Activated T-helper 2 cell treated with anti-CD3 and anti-CD28 coated beads, Interferon-gamma antibody, Interleukin-2, Interleukin-4, amounts not matched to agents 10 μg/mL and 5 μg/mL and 100 μg/mL, durations not matched to agents 14 hours and 24 hours and 36 hours (primary cell): ENCODE results near the gene BSN. TPM values are rescaled to one million over a fixed set of nuclear protein-coding genes. Genes with fewer than 3 reads are reported as not detected.

Experiments used
- DNase-seq: peaks from one replicate; pipeline ENCODE4 v3.0.0; 2021; ENCODE audit warnings: low spot score
- H3K27ac Mint-ChIP-seq: one replicate; pipeline ENCODE4 v1.8.0; 2021; ENCODE audit warnings: mixed read lengths
- H3K27me3 Mint-ChIP-seq: one replicate; pipeline ENCODE4 v1.8.0; 2021; ENCODE audit warnings: low read depth, mixed read lengths
- H3K36me3 Mint-ChIP-seq: one replicate; pipeline ENCODE4 v1.8.0; 2021; ENCODE audit warnings: low read depth, mixed read lengths
- H3K4me1 Mint-ChIP-seq: one replicate; pipeline ENCODE4 v1.8.0; 2021; ENCODE audit warnings: low read depth, mixed read lengths
- H3K4me3 Mint-ChIP-seq: one replicate; pipeline ENCODE4 v1.8.0; 2021; ENCODE audit warnings: low read depth, mild to moderate bottlenecking, moderate library complexity, mixed read lengths
- H3K9me3 Mint-ChIP-seq: one replicate; pipeline ENCODE4 v1.8.0; 2021; ENCODE audit warnings: mixed read lengths
- intact Hi-C: fragments of 100-400 bp; cut with micrococcal nuclease; formaldehyde crosslinking; loops from one replicate; pipeline ENCODE4 v1.15.1; 2023
- total RNA-seq: library from RNA; stranded (reverse); gene quantifications from 2 replicates; pipeline ENCODE4 v1.2.3, GENCODE V29; 2022

Gene BSN
- total RNA-seq, 1 donor from 2014 or later, result 0.09 TPM

- no peaks in the 10 kb centered on the region for H3K9me3 Mint-ChIP-seq
- intact Hi-C loops, result no loop called here
- no peak overlapping the region for H3K4me3 Mint-ChIP-seq
Measured at GRCh38 chr3:49650177-49650576, 95.9 kb downstream of the BSN start.

DNA sequence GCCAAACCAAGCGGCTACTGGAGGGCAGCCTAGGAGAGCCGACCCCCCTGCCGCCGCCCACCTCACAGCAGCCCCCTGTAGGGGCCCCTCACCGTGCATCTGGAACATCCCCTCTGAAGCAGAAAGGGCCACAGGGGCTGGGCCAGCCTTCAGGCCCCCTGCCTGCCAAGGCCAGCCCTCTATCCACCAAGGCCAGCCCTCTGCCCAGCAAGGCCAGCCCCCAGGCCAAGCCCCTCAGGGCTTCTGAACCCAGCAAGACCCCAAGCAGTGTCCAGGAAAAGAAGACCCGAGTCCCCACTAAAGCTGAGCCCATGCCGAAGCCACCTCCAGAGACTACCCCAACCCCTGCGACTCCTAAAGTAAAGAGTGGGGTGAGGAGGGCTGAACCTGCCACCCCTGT, 96.4 kb downstream of the BSN start:
- intact Hi-C loops, result no loop called here
- H3K36me3 Mint-ChIP-seq, result no peaks in the 10 kb centered on the region
- no peaks in the 10 kb centered on the region for H3K4me1 Mint-ChIP-seq
- no peak overlapping the region for H3K27ac Mint-ChIP-seq
- no peaks in the 10 kb centered on the region for H3K27me3 Mint-ChIP-seq
- no peak overlapping the region for H3K4me3 Mint-ChIP-seq
- H3K9me3 Mint-ChIP-seq, result no peaks in the 10 kb centered on the region
- DNase-seq, result no peak

More at GRCh38 chr3:49650177-49650576, 95.9 kb downstream of the BSN start:
- Mint-ChIP-seq H3K27me3 (no peaks in the 10 kb centered on the region), H3K4me1 (no peaks in the 10 kb centered on the region), H3K27ac (no peak overlapping the region), H3K36me3 (no peaks in the 10 kb centered on the region)
- no peak for DNase-seq

GRCh38 chr3:49652218-49652902, 98.1 kb downstream of the BSN start:
- intact Hi-C loops, result no loop called here
- Mint-ChIP-seq H3K27ac (no peak overlapping the region), H3K4me3 (no peak overlapping the region), H3K4me1 (no peaks in the 10 kb centered on the region), H3K36me3 (no peaks in the 10 kb centered on the region), H3K27me3 (peaks cover 3% of the 10 kb centered on the region), H3K9me3 (no peaks in the 10 kb centered on the region)
- no peak for DNase-seq

- no peak overlapping the region for H3K4me3 Mint-ChIP-seq
- no peak overlapping the region for H3K27ac Mint-ChIP-seq
- H3K9me3 Mint-ChIP-seq, result no peaks in the 10 kb centered on the region
- DNase-seq, result no peak
- no peaks in the 10 kb centered on the region for H3K36me3 Mint-ChIP-seq
- peaks cover 3% of the 10 kb centered on the region for H3K27me3 Mint-ChIP-seq
- intact Hi-C loops, result no loop called here
- H3K4me1 Mint-ChIP-seq, result no peaks in the 10 kb centered on the region
Measured at GRCh38 chr3:49652903-49653415, 98.7 kb downstream of the BSN start.

DNA sequence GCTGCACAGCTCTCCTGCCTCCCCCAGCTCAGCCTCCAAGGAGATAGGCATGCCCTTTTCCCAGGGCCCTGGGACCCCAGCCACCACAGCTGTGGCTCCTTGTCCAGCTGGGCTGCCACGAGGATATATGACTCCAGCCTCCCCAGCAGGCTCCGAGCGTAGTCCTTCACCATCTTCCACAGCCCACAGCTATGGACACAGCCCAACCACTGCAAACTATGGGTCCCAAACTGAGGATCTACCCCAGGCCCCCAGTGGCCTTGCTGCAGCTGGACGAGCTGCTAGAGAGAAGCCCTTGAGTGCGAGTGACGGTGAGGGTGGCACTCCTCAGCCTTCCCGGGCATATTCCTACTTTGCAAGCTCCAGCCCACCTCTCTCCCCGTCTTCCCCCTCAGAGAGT, 99.3 kb downstream of the BSN start:
- H3K27me3 Mint-ChIP-seq, result peaks cover 3% of the 10 kb centered on the region
- H3K4me1 Mint-ChIP-seq, result no peaks in the 10 kb centered on the region
- H3K4me3 Mint-ChIP-seq, result no peak overlapping the region
- no peaks in the 10 kb centered on the region for H3K36me3 Mint-ChIP-seq
- intact Hi-C loops, result no loop called here
- DNase-seq, result no peak
- no peak overlapping the region for H3K27ac Mint-ChIP-seq
- H3K9me3 Mint-ChIP-seq, result no peaks in the 10 kb centered on the region

DNA sequence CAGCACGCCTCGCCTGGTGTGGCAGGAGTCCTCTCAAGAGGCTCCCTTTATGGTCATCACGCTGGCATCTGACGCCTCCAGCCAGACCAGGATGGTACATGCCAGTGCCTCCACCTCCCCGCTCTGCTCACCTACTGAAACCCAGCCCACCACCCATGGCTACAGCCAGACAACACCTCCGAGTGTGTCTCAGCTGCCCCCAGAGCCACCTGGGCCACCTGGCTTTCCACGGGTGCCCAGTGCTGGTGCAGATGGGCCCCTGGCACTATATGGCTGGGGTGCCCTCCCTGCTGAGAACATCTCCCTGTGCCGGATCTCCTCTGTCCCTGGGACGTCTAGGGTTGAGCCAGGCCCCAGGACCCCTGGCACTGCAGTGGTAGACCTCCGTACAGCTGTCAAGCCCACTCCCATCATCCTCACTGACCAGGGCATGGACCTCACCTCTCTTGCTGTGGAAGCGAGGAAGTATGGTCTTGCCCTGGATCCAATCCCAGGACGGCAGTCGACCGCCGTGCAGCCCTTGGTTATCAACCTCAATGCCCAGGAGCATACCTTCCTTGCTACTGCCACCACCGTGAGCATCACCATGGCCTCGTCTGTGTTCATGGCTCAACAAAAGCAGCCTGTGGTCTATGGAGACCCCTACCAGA, 100.0 kb downstream of the BSN start:
- Mint-ChIP-seq H3K27me3 (peaks cover 3% of the 10 kb centered on the region), H3K4me1 (no peaks in the 10 kb centered on the region), H3K4me3 (no peak overlapping the region), H3K36me3 (no peaks in the 10 kb centered on the region), H3K9me3 (no peaks in the 10 kb centered on the region), H3K27ac (no peak overlapping the region)
- DNase-seq, result no peak
- intact Hi-C loops, result no loop called here

- Mint-ChIP-seq H3K4me1 (no peaks in the 10 kb centered on the region), H3K27me3 (peaks cover 3% of the 10 kb centered on the region), H3K4me3 (no peak overlapping the region), H3K27ac (no peak overlapping the region), H3K9me3 (no peaks in the 10 kb centered on the region), H3K36me3 (no peaks in the 10 kb centered on the region)
- intact Hi-C loops, result no loop called here
- DNase-seq, result no peak
Measured at GRCh38 chr3:49654955-49655556, 100.8 kb downstream of the BSN start.

GRCh38 chr3:49655731-49656285, 101.5 kb downstream of the BSN start:
- intact Hi-C loops, result no loop called here
- H3K4me3 Mint-ChIP-seq, result no peak overlapping the region
- H3K9me3 Mint-ChIP-seq, result no peaks in the 10 kb centered on the region
- no peaks in the 10 kb centered on the region for H3K4me1 Mint-ChIP-seq
- no peak overlapping the region for H3K27ac Mint-ChIP-seq
- peaks cover 3% of the 10 kb centered on the region for H3K27me3 Mint-ChIP-seq
- no peaks in the 10 kb centered on the region for H3K36me3 Mint-ChIP-seq
- DNase-seq, result no peak

GRCh38 chr3:49656541-49657112, 102.3 kb downstream of the BSN start:
- Mint-ChIP-seq H3K36me3 (no peaks in the 10 kb centered on the region), H3K4me3 (no peak overlapping the region), H3K27ac (no peak overlapping the region), H3K27me3 (peaks cover 3% of the 10 kb centered on the region), H3K9me3 (no peaks in the 10 kb centered on the region), H3K4me1 (no peaks in the 10 kb centered on the region)
- no peak for DNase-seq
- intact Hi-C loops, result no loop called here

DNA sequence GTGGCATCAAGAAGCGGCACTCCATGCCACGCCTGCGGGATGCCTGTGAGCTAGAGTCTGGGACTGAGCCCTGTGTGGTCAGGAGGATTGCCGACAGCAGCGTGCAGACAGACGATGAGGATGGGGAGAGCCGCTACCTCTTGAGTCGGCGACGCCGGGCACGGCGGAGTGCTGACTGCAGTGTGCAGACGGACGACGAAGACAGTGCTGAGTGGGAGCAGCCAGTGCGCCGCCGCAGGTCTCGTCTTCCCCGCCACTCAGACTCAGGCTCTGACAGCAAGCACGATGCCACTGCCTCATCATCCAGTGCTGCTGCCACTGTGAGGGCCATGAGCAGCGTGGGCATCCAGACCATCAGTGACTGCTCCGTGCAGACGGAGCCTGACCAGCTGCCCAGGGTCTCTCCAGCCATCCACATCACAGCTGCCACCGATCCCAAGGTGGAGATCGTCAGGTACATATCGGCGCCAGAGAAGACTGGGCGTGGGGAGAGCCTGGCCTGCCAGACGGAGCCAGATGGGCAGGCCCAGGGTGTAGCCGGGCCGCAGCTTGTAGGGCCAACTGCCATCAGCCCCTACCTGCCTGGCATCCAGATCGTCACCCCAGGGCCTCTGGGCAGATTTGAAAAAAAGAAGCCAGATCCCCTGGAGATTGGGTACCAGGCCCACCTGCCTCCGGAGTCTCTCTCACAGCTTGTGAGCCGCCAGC, 103.1 kb downstream of the BSN start:
- intact Hi-C loops, result no loop called here
- no peak overlapping the region for H3K4me3 Mint-ChIP-seq
- DNase-seq, result no peak
- no peaks in the 10 kb centered on the region for H3K4me1 Mint-ChIP-seq
- no peaks in the 10 kb centered on the region for H3K9me3 Mint-ChIP-seq
- no peak overlapping the region for H3K27ac Mint-ChIP-seq
- no peaks in the 10 kb centered on the region for H3K36me3 Mint-ChIP-seq
- peaks cover 3% of the 10 kb centered on the region for H3K27me3 Mint-ChIP-seq

GRCh38 chr3:49658711-49659110, 104.4 kb downstream of the BSN start:
- no peak overlapping the region for H3K4me3 Mint-ChIP-seq
- intact Hi-C loops, result no loop called here
- no peaks in the 10 kb centered on the region for H3K4me1 Mint-ChIP-seq
- H3K36me3 Mint-ChIP-seq, result no peaks in the 10 kb centered on the region
- no peaks in the 10 kb centered on the region for H3K9me3 Mint-ChIP-seq
- DNase-seq, result no peak
- peaks cover 3% of the 10 kb centered on the region for H3K27me3 Mint-ChIP-seq
- H3K27ac Mint-ChIP-seq, result no peak overlapping the region

DNA sequence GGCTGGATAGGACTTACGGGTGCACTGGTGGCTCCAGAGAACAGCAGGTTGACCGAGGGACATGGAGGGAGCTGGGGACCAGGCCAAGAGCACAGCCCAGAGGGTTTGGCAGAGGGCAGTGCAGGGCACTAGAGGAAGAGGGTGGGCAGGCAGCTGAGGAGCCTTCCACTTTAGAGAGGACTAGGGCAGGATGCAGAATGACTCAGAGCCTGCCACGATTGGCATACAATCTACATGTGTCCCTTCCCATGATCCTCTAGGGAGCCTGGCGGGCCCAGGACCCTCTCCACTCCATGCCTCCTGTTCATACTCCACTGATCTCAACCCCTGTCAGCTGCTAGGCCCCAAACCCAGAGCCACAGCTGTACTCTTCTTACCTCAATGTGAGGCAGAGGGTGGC, 105.5 kb downstream of the BSN start:
- H3K27me3 Mint-ChIP-seq, result peaks cover 3% of the 10 kb centered on the region
- intact Hi-C loops, result no loop called here
- no peak for DNase-seq
- H3K27ac Mint-ChIP-seq, result no peak overlapping the region
- H3K4me1 Mint-ChIP-seq, result no peaks in the 10 kb centered on the region
- H3K36me3 Mint-ChIP-seq, result no peaks in the 10 kb centered on the region
- H3K4me3 Mint-ChIP-seq, result no peak overlapping the region
- no peaks in the 10 kb centered on the region for H3K9me3 Mint-ChIP-seq
